Activated naive CD4-positive, alpha-beta T cell treated with anti-CD3 and anti-CD28 coated beads for 36 hours (primary cell): Measurements from ENCODE around the gene PHACTR3. TPM values are rescaled to one million over a fixed set of nuclear protein-coding genes. Genes with fewer than 3 reads are reported as not detected.

Experiments used
- CTCF ChIA-PET: fragments of 350-600 bp; sonication (Branson Sonifier 250); formaldehyde crosslinking; loops from one replicate; lab custom pipeline; 2021; ENCODE audit warnings: antibody characterized with exemption; lab: Charles Lee
- DNase-seq: peaks from one replicate; pipeline ENCODE4 v3.0.0-alpha.2; 2020
- H3K27ac Mint-ChIP-seq: one replicate; pipeline ENCODE4 v1.8.0; 2021; ENCODE audit warnings: mild to moderate bottlenecking, mixed read lengths
- H3K27me3 Mint-ChIP-seq: one replicate; pipeline ENCODE4 v1.8.0; 2021; ENCODE audit warnings: low read depth, mixed read lengths
- H3K36me3 Mint-ChIP-seq: one replicate; pipeline ENCODE4 v1.8.0; 2021; ENCODE audit warnings: low read depth, mixed read lengths
- H3K4me1 Mint-ChIP-seq: one replicate; pipeline ENCODE4 v1.8.0; 2021; ENCODE audit warnings: low read depth, mixed read lengths
- H3K4me3 Mint-ChIP-seq: one replicate; pipeline ENCODE4 v1.8.0; 2021; ENCODE audit warnings: mild to moderate bottlenecking, moderate library complexity, mixed read lengths
- H3K9me3 Mint-ChIP-seq: one replicate; pipeline ENCODE4 v1.8.0; 2021; ENCODE audit warnings: mixed read lengths
- intact Hi-C: fragments of 100-400 bp; cut with micrococcal nuclease; formaldehyde crosslinking; loops from one replicate; pipeline ENCODE4 v1.15.1; 2023
- total RNA-seq, 2 experiments: library from RNA; stranded (reverse); gene quantifications; one replicate each; pipeline ENCODE4 v1.2.3, GENCODE V29; 2021

The PHACTR3 gene
- total RNA-seq, 2 experiments from 2014 or later = not detected

DNA sequence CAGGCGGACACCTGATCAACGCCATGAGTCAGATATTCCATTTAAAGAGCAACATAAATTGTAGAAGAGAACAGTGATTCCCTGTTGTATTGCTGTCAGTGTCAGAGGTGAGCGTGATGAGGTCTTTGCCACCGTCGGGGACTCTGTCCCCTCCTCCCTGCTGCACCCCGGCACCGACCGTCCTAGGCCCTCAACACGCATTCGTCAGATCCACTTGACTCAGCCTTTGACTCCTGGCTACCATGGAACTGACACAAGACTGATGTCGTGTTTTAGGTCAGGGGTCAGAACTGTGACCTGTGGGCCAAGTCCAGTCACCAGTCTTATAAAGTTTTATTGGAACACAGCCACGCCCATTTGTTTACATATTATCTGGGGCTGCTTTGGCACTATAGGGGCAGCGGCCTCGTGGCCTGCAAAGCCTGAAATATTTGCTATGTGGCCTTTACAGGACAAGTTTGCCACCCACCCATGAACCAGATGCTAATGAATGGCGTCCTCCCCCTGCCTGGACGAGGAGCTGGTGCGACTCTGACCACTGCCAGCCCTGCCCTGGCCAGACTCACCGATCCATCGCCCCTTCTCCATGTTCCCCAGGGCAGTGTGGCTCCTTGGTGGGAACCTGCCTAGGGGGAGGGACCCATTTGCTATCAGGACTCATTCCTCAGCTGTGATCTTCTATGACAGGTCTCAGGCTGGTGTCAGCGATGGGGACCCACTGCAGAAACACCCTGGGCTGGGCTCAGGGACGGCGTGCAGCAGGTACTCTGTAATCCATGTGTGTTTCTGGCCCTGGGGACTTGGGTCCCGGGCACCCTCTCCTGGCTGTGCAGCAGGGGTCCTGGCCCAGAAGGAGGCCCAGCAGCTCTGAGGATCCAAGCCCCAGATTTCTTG is 37.5 kb upstream of the PHACTR3 start:
- H3K4me1 Mint-ChIP-seq = no peaks in the 10 kb centered on the region
- H3K27ac Mint-ChIP-seq = no peak overlapping the region
- no peak overlapping the region for H3K4me3 Mint-ChIP-seq
- intact Hi-C loops = no loop called here
- CTCF ChIA-PET = no interaction called here
- DNase-seq = no peak
- no peaks in the 10 kb centered on the region for H3K36me3 Mint-ChIP-seq
- H3K27me3 Mint-ChIP-seq = peaks cover 12% of the 10 kb centered on the region
- H3K9me3 Mint-ChIP-seq = no peaks in the 10 kb centered on the region

DNA sequence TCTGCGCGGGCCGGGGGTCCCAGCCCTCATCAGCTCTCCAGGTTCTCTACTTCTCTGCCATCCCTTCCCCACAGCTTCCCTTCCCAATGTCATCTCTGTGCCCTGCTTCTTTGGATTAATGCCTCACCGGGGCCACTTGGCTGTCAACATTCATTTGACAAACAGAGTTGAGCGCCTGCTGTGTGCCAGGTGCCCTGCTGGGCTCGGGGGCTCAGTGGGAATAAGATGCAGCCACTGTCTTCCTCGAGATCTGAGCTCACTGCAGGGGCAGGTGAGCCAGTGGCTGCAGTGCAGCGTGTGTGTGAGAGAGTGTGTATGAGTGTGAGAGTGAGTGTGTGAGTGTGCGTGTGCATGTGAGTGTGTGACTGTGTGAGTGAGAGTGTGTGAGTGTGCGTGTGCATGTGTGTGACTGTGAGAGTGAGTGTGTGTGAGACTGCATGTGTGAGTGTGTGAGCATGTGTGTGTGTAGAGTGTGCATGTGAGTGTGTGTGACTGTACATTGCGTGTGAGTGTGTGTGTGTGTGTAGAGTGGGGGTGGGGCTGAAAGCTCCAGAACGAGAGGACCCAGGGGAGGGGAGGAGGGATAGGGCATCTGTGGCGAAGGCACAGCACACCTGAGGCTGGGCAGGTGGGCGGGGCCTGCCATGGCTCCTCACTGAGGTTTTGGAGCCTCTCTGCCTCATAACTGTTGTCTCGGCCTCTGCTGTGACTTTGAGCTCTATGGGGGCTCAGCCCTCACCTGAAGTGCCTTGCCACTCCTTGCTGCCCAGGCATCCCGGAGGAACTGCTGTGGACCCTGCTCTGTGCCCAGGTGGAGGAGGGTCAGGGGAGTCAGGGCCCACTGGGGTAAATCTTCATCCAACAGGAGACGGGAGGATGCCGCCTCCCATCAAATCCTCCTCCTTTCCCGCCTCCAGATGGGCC is 36.5 kb upstream of the PHACTR3 start:
- H3K4me3 Mint-ChIP-seq = no peak overlapping the region
- no peaks in the 10 kb centered on the region for H3K9me3 Mint-ChIP-seq
- peaks cover 15% of the 10 kb centered on the region for H3K27me3 Mint-ChIP-seq
- DNase-seq = no peak
- no peak overlapping the region for H3K27ac Mint-ChIP-seq
- CTCF ChIA-PET = no interaction called here
- intact Hi-C loops = no loop called here
- no peaks in the 10 kb centered on the region for H3K4me1 Mint-ChIP-seq
- H3K36me3 Mint-ChIP-seq = no peaks in the 10 kb centered on the region

DNA sequence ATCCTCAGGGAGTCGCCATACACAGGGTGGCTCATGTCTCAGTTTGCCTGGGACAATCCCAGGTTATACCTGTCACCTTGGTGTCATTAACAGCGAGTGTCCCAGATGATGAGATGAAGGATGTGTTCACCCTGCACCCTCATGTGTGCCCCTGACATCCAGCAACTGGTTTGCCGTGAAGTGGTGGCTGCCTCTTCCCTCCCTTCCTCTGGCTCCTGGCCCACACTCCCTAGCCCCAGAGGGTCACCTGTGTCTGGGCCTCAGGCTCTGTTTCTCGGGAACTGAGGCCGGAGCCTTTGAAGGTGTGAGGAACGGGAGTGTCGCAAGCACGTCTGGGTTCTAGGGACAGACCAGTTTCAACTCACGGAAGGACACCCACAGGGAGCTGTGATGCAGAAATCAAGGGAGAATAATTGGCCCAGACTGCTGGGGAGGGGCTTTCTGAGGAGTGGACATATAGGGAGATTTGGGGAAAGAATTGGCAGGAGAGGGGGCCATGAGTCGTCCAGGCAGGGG is 35.8 kb upstream of the PHACTR3 start:
- no peak for DNase-seq
- H3K9me3 Mint-ChIP-seq = no peaks in the 10 kb centered on the region
- no peaks in the 10 kb centered on the region for H3K4me1 Mint-ChIP-seq
- H3K27ac Mint-ChIP-seq = no peak overlapping the region
- intact Hi-C loops = no loop called here
- no peak overlapping the region for H3K4me3 Mint-ChIP-seq
- CTCF ChIA-PET = no interaction called here
- peaks cover 15% of the 10 kb centered on the region for H3K27me3 Mint-ChIP-seq
- no peaks in the 10 kb centered on the region for H3K36me3 Mint-ChIP-seq

DNA sequence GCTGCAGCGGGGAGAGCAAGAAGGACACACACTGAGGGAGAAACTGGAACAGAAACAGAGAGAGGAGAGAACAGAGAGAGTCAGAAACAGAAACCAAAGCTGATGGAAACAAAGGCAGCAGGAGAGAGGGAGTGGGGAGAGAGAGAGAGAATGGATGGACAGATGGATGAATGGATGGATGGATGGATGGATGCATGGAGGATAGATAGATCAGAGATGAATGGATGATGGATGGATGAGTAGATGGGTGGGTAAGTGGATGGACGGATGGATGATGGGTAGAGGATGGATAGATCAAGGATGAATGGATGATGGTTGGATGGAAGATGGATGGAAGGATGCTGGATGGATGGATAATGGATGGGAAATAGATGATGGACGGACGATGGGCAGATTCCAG is 35.0 kb upstream of the PHACTR3 start:
- Mint-ChIP-seq H3K27ac (no peak overlapping the region), H3K4me1 (no peaks in the 10 kb centered on the region), H3K36me3 (no peaks in the 10 kb centered on the region), H3K27me3 (peaks cover 15% of the 10 kb centered on the region), H3K4me3 (no peak overlapping the region), H3K9me3 (no peaks in the 10 kb centered on the region)
- intact Hi-C loops = no loop called here
- DNase-seq = no peak
- CTCF ChIA-PET = interaction anchor here (0.7 to 3.1 kb wide), 2 partner anchors 9 to 193 kb away, joined by 3 to 20 read pairs; no protein-coding TSS in a partner anchor

DNA sequence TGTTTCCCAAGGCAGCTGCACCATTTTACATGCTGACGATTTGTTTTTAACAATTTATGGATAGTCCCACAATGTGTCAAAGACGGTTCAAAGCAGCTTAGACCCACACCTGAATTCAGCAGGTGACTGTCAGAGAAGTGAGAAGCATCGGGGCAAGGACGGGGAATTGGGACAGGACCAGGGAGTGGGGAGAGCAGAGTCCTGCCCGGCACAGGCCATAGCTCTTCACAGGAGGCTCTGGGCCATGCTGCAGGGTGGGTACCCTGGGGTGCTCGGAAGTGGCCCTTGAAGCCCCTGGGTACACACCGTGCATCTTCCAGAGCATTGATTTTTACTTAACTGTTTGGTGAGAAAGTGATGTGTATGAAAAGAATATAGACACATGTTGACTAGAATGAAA is 33.2 kb upstream of the PHACTR3 start:
- no peak for DNase-seq
- Mint-ChIP-seq H3K27ac (no peak overlapping the region), H3K4me1 (no peaks in the 10 kb centered on the region), H3K36me3 (no peaks in the 10 kb centered on the region), H3K9me3 (no peaks in the 10 kb centered on the region), H3K27me3 (peaks cover 22% of the 10 kb centered on the region), H3K4me3 (no peak overlapping the region)
- CTCF ChIA-PET = interaction anchor here (0.9 to 3.1 kb wide), 18 partner anchors 10 to 279 kb away, joined by 3 to 20 read pairs (median 4); no protein-coding TSS in a partner anchor
- intact Hi-C loops = loop anchor here (1.0 kb wide), 1 partner anchor 180 kb away; no protein-coding TSS in a partner anchor

DNA sequence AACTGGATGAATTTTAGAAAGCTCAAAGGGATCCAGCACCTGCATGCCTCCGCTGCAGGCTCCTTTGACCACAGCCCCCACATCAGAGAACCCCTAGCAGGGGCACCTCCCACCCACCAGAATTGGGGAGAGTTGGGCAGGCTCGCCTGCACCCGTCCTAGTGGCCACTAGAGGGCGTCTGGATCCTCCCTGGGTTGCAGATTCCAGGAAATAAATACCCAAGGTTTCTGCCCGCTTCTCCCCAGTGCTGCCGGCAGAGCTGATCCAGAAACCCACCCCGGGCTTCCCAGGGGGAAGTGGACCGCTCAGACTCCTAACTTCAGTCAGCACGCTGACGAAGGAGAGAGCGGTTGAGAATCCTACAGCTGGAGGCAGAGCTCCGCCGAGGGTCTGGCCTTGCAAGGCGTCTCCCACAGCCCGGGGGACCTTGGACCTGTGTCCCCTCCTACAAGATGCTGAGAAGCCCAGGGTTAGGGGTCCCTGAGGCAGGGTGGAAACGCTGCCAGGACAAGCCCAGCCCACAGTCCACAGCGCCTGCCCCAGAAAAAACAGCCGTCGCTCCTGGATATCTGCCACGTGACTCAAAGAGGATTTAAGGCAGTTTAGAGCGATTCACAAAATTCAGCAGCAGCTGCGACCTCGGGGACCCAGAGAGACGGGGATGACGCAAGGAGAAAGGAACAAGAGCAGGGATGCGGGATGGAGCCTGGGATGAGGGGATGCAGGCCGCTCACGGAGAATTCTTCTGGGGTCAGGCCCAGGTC is 32.6 kb upstream of the PHACTR3 start:
- Mint-ChIP-seq H3K4me1 (no peaks in the 10 kb centered on the region), H3K27ac (no peak overlapping the region), H3K36me3 (no peaks in the 10 kb centered on the region), H3K9me3 (no peaks in the 10 kb centered on the region), H3K27me3 (peaks cover 28% of the 10 kb centered on the region), H3K4me3 (peak overlapping the region; percentile 38)
- intact Hi-C loops = loop anchor here (1.0 kb wide), 1 partner anchor 180 kb away; no protein-coding TSS in a partner anchor
- DNase-seq = peak; percentile 74
- CTCF ChIA-PET = interaction anchor here (0.6 to 3.1 kb wide), 21 partner anchors 8 to 480 kb away, joined by 3 to 20 read pairs (median 3); no protein-coding TSS in a partner anchor

DNA sequence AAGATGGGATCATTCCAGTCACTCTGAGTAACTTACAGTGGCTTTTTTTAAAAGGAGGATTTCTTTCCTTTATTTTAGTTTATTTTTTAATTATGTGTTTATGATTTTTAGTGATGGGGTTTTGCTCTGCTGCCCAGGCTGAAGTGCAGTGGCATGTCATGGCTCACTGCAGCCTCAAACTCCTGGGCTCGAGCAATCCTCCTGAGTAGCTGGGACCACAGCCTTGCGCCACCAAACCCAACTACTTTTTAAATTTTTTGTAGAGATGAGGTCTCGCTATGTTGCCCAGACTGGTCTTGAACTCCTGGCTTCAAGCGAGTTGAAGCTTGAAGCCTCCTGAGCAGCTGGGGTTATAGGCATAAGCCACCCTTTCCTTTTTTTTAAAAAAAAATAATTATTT is 31.8 kb upstream of the PHACTR3 start:
- DNase-seq = no peak
- H3K27me3 Mint-ChIP-seq = peaks cover 30% of the 10 kb centered on the region
- no peak overlapping the region for H3K4me3 Mint-ChIP-seq
- H3K9me3 Mint-ChIP-seq = no peaks in the 10 kb centered on the region
- CTCF ChIA-PET = interaction anchor here (0.8 to 2.0 kb wide), 6 partner anchors 9 to 175 kb away, joined by 3 to 15 read pairs (median 3); no protein-coding TSS in a partner anchor
- H3K27ac Mint-ChIP-seq = no peak overlapping the region
- no peaks in the 10 kb centered on the region for H3K4me1 Mint-ChIP-seq
- H3K36me3 Mint-ChIP-seq = no peaks in the 10 kb centered on the region
- intact Hi-C loops = no loop called here

DNA sequence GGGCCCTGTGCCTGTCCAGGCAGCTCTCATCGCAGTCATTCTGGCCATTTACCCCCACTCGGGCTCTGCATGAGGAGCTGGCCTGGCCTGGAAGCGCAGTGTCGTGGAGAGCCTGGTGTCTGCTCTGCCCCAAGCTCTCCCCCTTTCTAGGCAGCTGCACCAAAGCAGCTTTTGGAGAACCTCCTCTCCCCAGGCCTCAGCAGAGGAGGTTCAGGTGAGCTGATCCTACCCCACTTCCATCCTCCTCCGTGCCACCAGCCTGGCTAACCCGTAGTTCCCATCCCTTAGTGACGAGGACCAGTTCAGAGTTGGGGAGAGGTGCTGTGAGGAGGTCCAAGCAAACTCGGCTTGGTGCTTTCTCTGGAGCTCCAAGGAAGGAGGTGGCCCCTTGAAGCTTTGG is 30.5 kb upstream of the PHACTR3 start:
- intact Hi-C loops = no loop called here

DNA sequence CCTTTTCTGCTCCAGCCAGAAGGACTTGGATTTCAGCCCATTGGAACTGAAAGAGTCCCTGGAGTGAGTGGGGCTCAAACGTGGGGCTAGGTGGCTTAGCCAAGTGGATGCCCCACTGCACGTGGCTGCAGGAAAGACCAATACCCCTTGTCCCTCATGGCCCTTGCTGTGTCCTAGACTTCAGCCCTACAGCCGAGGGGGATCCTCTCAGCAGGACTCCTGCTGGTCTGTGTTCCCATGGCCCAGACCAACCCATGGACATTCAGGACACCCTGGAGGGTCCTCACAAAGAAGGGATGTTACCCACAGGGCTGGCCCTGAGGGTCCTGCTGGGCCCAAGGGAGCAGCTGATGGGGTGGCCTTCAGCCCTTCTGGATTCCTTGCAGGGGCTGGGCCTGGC is 30.0 kb upstream of the PHACTR3 start:
- CTCF ChIA-PET = interaction anchor here (0.6 kb wide), 1 partner anchor 321 kb away, joined by 6 read pairs; no protein-coding TSS in a partner anchor
- no peak for DNase-seq
- no peaks in the 10 kb centered on the region for H3K36me3 Mint-ChIP-seq
- peaks cover 36% of the 10 kb centered on the region for H3K27me3 Mint-ChIP-seq
- H3K9me3 Mint-ChIP-seq = no peaks in the 10 kb centered on the region
- no peak overlapping the region for H3K4me3 Mint-ChIP-seq
- intact Hi-C loops = no loop called here
- H3K4me1 Mint-ChIP-seq = no peaks in the 10 kb centered on the region
- no peak overlapping the region for H3K27ac Mint-ChIP-seq

More for the DNA sequence above, 30.5 kb upstream of the PHACTR3 start:
- Mint-ChIP-seq H3K9me3 (no peaks in the 10 kb centered on the region), H3K4me1 (no peaks in the 10 kb centered on the region), H3K27ac (no peak overlapping the region), H3K27me3 (peaks cover 38% of the 10 kb centered on the region), H3K4me3 (no peak overlapping the region), H3K36me3 (no peaks in the 10 kb centered on the region)
- CTCF ChIA-PET = interaction anchor here (0.6 to 1.3 kb wide), 2 partner anchors 9 to 320 kb away, joined by 3 to 6 read pairs; no protein-coding TSS in a partner anchor
- no peak for DNase-seq

DNA sequence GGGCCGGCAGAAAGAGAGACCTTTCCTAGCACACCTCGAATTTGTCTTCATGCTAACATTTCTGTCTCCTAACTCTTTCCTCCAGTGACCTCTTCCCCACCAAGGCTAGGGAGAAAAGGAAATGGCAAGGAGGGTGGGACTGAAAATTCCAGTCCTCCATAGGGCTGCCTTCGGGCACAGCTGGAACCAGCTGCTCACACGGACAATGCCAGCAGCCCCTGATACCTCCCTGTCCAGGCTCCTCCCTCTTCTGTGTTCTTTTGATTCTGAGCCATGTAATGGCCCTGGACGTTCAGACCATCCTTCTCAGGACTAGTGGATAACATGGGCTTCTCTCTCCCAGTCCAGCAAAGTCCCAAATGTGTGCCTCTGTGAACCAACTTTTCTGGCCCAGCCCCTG is 29.1 kb upstream of the PHACTR3 start:
- DNase-seq = no peak
- H3K27ac Mint-ChIP-seq = no peak overlapping the region
- CTCF ChIA-PET = no interaction called here
- no peaks in the 10 kb centered on the region for H3K9me3 Mint-ChIP-seq
- H3K27me3 Mint-ChIP-seq = peaks cover 40% of the 10 kb centered on the region
- H3K4me3 Mint-ChIP-seq = no peak overlapping the region
- intact Hi-C loops = no loop called here
- H3K36me3 Mint-ChIP-seq = no peaks in the 10 kb centered on the region
- H3K4me1 Mint-ChIP-seq = no peaks in the 10 kb centered on the region

DNA sequence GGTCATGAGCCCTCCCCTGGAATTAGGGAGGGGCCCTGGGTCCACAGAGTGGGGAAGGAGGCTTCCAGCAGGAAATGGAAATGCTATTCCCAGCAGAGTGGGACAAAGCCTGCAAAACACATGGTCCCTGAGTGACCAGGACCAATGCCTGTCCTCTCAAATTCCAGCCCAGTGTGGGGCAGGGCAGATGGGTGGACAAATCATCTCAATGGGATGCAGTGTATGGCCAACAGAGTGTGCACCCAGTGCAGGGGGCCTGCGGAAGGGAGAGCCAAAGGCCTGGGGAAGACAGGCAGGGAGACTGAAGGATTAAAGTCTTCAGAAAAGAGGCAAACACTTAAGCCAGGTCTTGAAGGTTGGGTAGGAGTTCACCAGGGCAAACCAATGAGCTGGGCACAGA is 28.7 kb upstream of the PHACTR3 start:
- no peak for DNase-seq
- H3K36me3 Mint-ChIP-seq = no peaks in the 10 kb centered on the region
- no peaks in the 10 kb centered on the region for H3K9me3 Mint-ChIP-seq
- peaks cover 40% of the 10 kb centered on the region for H3K27me3 Mint-ChIP-seq
- intact Hi-C loops = no loop called here
- no peak overlapping the region for H3K27ac Mint-ChIP-seq
- no peak overlapping the region for H3K4me3 Mint-ChIP-seq
- CTCF ChIA-PET = no interaction called here
- H3K4me1 Mint-ChIP-seq = no peaks in the 10 kb centered on the region
